A549 (cell line): ENCODE results near the gene ZNF831. TPM values are rescaled to one million over a fixed set of nuclear protein-coding genes. Genes with fewer than 3 reads are reported as not detected.

Experiments
- ATAC-seq, 2 experiments: fragments of 200-7000 bp in 1 of 2; fragments of >200 bp in 1 of 2; cut with Nextera tagmentation in 1 of 2; cut with Tn5 transposase in 1 of 2; 3 replicates each; pipeline versions ENCODE4 v1.8.0 to v1.9.1; 2018 to 2020; ENCODE audit warnings: mild to moderate bottlenecking in 1 of 2, moderate library complexity in 1 of 2
- CTCF ChIA-PET: fragments of 300-600 bp; sonication (Branson Sonifier 250); formaldehyde crosslinking; extraction: SDS; loops from one replicate; lab custom pipeline; 2021; ENCODE audit warnings: antibody characterized with exemption, inconsistent platforms; lab: Yijun Ruan, JAX
- POLR2A ChIA-PET: fragments of 350-600 bp; formaldehyde crosslinking; extraction: SDS; loops from one replicate; lab custom pipeline; 2021; ENCODE audit warnings: antibody characterized with exemption, inconsistent platforms; lab: Yijun Ruan, JAX
- DNase-seq, 2 experiments: peaks; one replicate each; pipeline versions ENCODE4 v3.0.0 to v3.0.0-alpha.2; 2011 to 2016; ENCODE audit warnings: low read depth in 1 of 2, low spot score in 1 of 2
- FAIRE-seq: peaks from 2 replicates; lab custom pipeline; 2011; peaks lifted over from hg19 to GRCh38; lab: Jason Lieb, UNC
- H3K27ac ChIP-seq, 2 experiments: fragments of >200 bp; sonication (Bioruptor Twin); formaldehyde crosslinking; 3 replicates each; pipeline ENCODE4 v1.5.1; 2016 to 2017
- H3K4me1 ChIP-seq: fragments of >200 bp; sonication (Bioruptor Twin); formaldehyde crosslinking; 3 replicates; pipeline ENCODE4 v1.6.1; 2016
- H3K4me2 ChIP-seq: fragments of >200 bp; sonication (Bioruptor Twin); formaldehyde crosslinking; 3 replicates; pipeline ENCODE4 v1.6.1; 2016
- H3K4me3 ChIP-seq: fragments of >200 bp; sonication (Bioruptor Twin); formaldehyde crosslinking; 3 replicates; pipeline ENCODE4 v1.5.1; 2016
- H3K9me3 ChIP-seq: fragments of >200 bp; sonication (Bioruptor Twin); formaldehyde crosslinking; 3 replicates; pipeline ENCODE4 v1.6.1; 2016
- CBX2 ChIP-seq: fragments of 200-600 bp; sonication (generic); IDR thresholded peaks from 2 replicates; pipeline ENCODE4 v1.6.1; 2016; ENCODE audit warnings: low read depth, mild to moderate bottlenecking, borderline replicate concordance
- CBX8 ChIP-seq: fragments of 200-600 bp; sonication (generic); IDR thresholded peaks from 2 replicates; pipeline ENCODE4 v1.6.1; 2016
- CHD2 ChIP-seq: fragments of 150-350 bp; IDR thresholded peaks from 2 replicates; pipeline ENCODE4 v1.6.1; 2014; ENCODE audit warnings: low read length; ENCODE audit not compliant: partially characterized antibody
- CHD4 ChIP-seq: fragments of 200-600 bp; sonication (generic); IDR thresholded peaks from 2 replicates; pipeline ENCODE4 v1.6.1; 2016; ENCODE audit warnings: antibody characterized with exemption, mild to moderate bottlenecking, borderline replicate concordance
- EHF ChIP-seq: fragments of 250-450 bp; sonication (Bioruptor Pico); IDR thresholded peaks from 2 replicates; pipeline ENCODE4 v1.5.0; 2020; ENCODE audit warnings: mild to moderate bottlenecking
- FOSB ChIP-seq: fragments of 250-450 bp; sonication (Bioruptor Pico); IDR thresholded peaks from 2 replicates; pipeline ENCODE4 v1.5.0; 2020; ENCODE audit warnings: mild to moderate bottlenecking, moderate library complexity
- GATA3 ChIP-seq: IDR thresholded peaks from 2 replicates; pipeline ENCODE4 v1.6.1; 2012; ENCODE audit warnings: borderline replicate concordance
- KDM1A ChIP-seq: fragments of 200-600 bp; sonication (generic); IDR thresholded peaks from 2 replicates; pipeline ENCODE4 v1.6.1; 2016; ENCODE audit warnings: low read depth, mild to moderate bottlenecking
- MYC ChIP-seq: IDR thresholded peaks from 2 replicates; pipeline ENCODE4 v1.6.1; 2012; ENCODE audit warnings: mild to moderate bottlenecking, inconsistent platforms, low read length, improper control_type of control experiment, borderline replicate concordance
- NR3C1 ChIP-seq: fragments of >200 bp; sonication (Bioruptor Twin); formaldehyde crosslinking; IDR thresholded peaks from 3 replicates; pipeline ENCODE4 v1.6.1; 2017
- PHF8 ChIP-seq: fragments of 200-600 bp; sonication (generic); IDR thresholded peaks from 2 replicates; pipeline ENCODE4 v1.6.1; 2016; ENCODE audit warnings: low read depth, mild to moderate bottlenecking, antibody characterized with exemption, moderate library complexity, borderline replicate concordance
- POLR2A ChIP-seq: IDR thresholded peaks from 2 replicates; pipeline ENCODE4 v1.6.1; 2012; ENCODE audit warnings: mild to moderate bottlenecking, low read length
- POLR2AphosphoS2 ChIP-seq: conservative IDR thresholded peaks from 2 replicates; pipeline ENCODE4 v1.6.1; 2012; ENCODE audit warnings: low read length, improper control_type of control experiment, inconsistent platforms
- RCOR1 ChIP-seq: fragments of 150-350 bp; IDR thresholded peaks from 2 replicates; pipeline ENCODE4 v1.6.1; 2014; ENCODE audit warnings: antibody characterized with exemption, low read length, low read depth
- SREBF2 ChIP-seq: fragments of 450-650 bp; IDR thresholded peaks from 2 replicates; pipeline ENCODE4 v1.6.1; 2014; ENCODE audit warnings: mild to moderate bottlenecking, moderate library complexity
- TFCP2L1 ChIP-seq: fragments of 250-450 bp; sonication (Bioruptor Pico); IDR thresholded peaks from 2 replicates; pipeline ENCODE4 v1.5.0; 2021; ENCODE audit warnings: mild to moderate bottlenecking
- USF2 ChIP-seq: fragments of 450-650 bp; IDR thresholded peaks from 2 replicates; pipeline ENCODE4 v1.6.1; 2014; ENCODE audit warnings: antibody characterized with exemption
- ZC3H11A ChIP-seq: fragments of 450-650 bp; IDR thresholded peaks from 2 replicates; pipeline ENCODE4 v1.6.1; 2014; ENCODE audit warnings: antibody characterized with exemption, mild to moderate bottlenecking
- ZNF302 ChIP-seq: fragments of 250-450 bp; sonication (Bioruptor Pico); IDR thresholded peaks from 2 replicates; pipeline ENCODE4 v1.9.0; 2021; ENCODE audit warnings: inconsistent platforms, mild to moderate bottlenecking, moderate library complexity
- ZSCAN20 ChIP-seq: fragments of 250-450 bp; sonication (Bioruptor Pico); IDR thresholded peaks from 2 replicates; pipeline ENCODE4 v1.8.0; 2022; ENCODE audit warnings: mild to moderate bottlenecking, moderate library complexity
- WGBS: methylation state at CpG from one replicate; pipeline ENCODE4 v1.1.6; 2017; ENCODE audit errors: missing lambda C conversion rate; 5-methylcytosine and 5-hydroxymethylcytosine counted together
- polyA plus RNA-seq, 4 experiments: library from polyadenylated mRNA; depleted of rRNA in 3 of 4; stranded (reverse); fragments of >200 nt; fragmentation: RNase III in 1 of 4; extraction: RNeasy Plus Mini Kit Qiagen cat#74134 plus additional on column Dnase treatment in 1 of 4; gene quantifications; 2 replicates in 3 of 4; 3 replicates in 1 of 4; pipeline ENCODE4 v1.2.3, GENCODE V29; 2011 to 2017
- TF ChIP-seq, protein P1 (sequence below): IDR thresholded peaks from 2 replicates; pipeline ENCODE4 v1.6.1; 2012
- TF ChIP-seq, protein P2 (sequence below): IDR thresholded peaks from 2 replicates; pipeline ENCODE4 v1.6.1; 2012

The ZNF831 gene
- polyA plus RNA-seq, 2 of the 4 experiments (the other 2 are of a cell fraction) = not detected

GRCh38 chr20:59165396-59165795, 1.8 kb downstream of the ZNF831 start:
- 10% methylated on average over 1 of the region's 1 CpG for WGBS
- H3K9me3 ChIP-seq = no peaks in the 10 kb centered on the region; the same call in 2 of the 3 replicates
- no peaks in the 10 kb centered on the region for H3K4me1 ChIP-seq
- POLR2A ChIA-PET = no interaction called here
- H3K4me2 ChIP-seq = no peak overlapping the region
- no peak for DNase-seq
- CTCF ChIA-PET = interaction anchor here (0.6 to 1.4 kb wide), 4 partner anchors 11 to 356 kb away, joined by 3 to 4 read pairs (median 3); no protein-coding TSS in a partner anchor
- ATAC-seq = no peak
- no peak for TF ChIP-seq NR3C1
- TF ChIP-seq, all 56 proteins: peak for 0
- FAIRE-seq = no peak
- Histone ChIP-seq H3K27ac (no peak overlapping the region), H3K4me3 (no peak overlapping the region)

GRCh38 chr20:59165891-59166709, 2.5 kb downstream of the ZNF831 start:
- H3K9me3 ChIP-seq = no peaks in the 10 kb centered on the region; the same call in 2 of the 3 replicates
- TF ChIP-seq KDM1A = no peak
- TF ChIP-seq CHD2 = no peak
- TF ChIP-seq TFCP2L1 (CRISPR knock-in tag) = no peak
- TF ChIP-seq, all 56 proteins: peak for 0
- 34% methylated on average over 11 of the region's 11 CpGs for WGBS
- no peak overlapping the region for H3K4me2 ChIP-seq
- no peak overlapping the region for H3K27ac ChIP-seq
- DNase-seq = no peak
- ChIA-PET CTCF (interaction anchor here (1.3 to 1.4 kb wide), 2 partner anchors 238 to 290 kb away, joined by 3 to 4 read pairs; no protein-coding TSS in a partner anchor), POLR2A (no interaction called here)
- FAIRE-seq = no peak
- H3K4me1 ChIP-seq = no peaks in the 10 kb centered on the region
- H3K4me3 ChIP-seq = no peak overlapping the region
- no peak for ATAC-seq

- ChIA-PET POLR2A (no interaction called here), CTCF (interaction anchor here (0.6 to 1.4 kb wide), 7 partner anchors 19 to 329 kb away, joined by 3 to 4 read pairs (median 3); no protein-coding TSS in a partner anchor)
- no peak for TF ChIP-seq POLR2A
- no peak for TF ChIP-seq POLR2AphosphoS2
- TF ChIP-seq EHF (CRISPR knock-in tag) = no peak
- no peak for TF ChIP-seq CBX2
- no peak for TF ChIP-seq GATA3
- no peak for TF ChIP-seq CBX8
- TF ChIP-seq CHD4 = no peak
- no peak for TF ChIP-seq MYC
- TF ChIP-seq USF2 = no peak
- no peak for TF ChIP-seq SREBF2
- no peak for TF ChIP-seq ZC3H11A
- no peak for TF ChIP-seq FOSB
- no peak for TF ChIP-seq RCOR1
- TF ChIP-seq ZSCAN20 (CRISPR knock-in tag) = no peak
- TF ChIP-seq, protein P1, sequence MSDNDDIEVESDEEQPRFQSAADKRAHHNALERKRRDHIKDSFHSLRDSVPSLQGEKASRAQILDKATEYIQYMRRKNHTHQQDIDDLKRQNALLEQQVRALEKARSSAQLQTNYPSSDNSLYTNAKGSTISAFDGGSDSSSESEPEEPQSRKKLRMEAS = no peak
- TF ChIP-seq ZNF302 = no peak
- no peak for TF ChIP-seq PHF8
- TF ChIP-seq, protein P2, sequence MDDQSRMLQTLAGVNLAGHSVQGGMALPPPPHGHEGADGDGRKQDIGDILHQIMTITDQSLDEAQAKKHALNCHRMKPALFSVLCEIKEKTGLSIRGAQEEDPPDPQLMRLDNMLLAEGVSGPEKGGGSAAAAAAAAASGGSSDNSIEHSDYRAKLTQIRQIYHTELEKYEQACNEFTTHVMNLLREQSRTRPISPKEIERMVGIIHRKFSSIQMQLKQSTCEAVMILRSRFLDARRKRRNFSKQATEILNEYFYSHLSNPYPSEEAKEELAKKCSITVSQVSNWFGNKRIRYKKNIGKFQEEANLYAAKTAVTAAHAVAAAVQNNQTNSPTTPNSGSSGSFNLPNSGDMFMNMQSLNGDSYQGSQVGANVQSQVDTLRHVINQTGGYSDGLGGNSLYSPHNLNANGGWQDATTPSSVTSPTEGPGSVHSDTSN = no peak
- no peak for TF ChIP-seq NR3C1
- no peak for FAIRE-seq
- no peaks in the 10 kb centered on the region; the same call in 2 of the 3 replicates for H3K9me3 ChIP-seq
- H3K27ac ChIP-seq = no peak overlapping the region
- H3K4me1 ChIP-seq = no peaks in the 10 kb centered on the region
- H3K4me2 ChIP-seq = no peak overlapping the region
- 17% methylated on average over 6 of the region's 6 CpGs for WGBS
- no peak overlapping the region for H3K4me3 ChIP-seq
- no peak for ATAC-seq
- no peak for DNase-seq
Measured at GRCh38 chr20:59170406-59171349, 7.1 kb downstream of the ZNF831 start.
